ENCODE data around the gene SLC27A2.

SLC27A2 gene

GRCh38 chr15:50181201-50181968 is 611 bp upstream of the SLC27A2 start:
- Histone ChIP-seq H4K20me1 (ENCODE audit: insufficient read depth) (no peaks in the 10 kb centered on the region), H3K79me2 (ENCODE audit: insufficient read depth, low read depth) (no peaks in the 10 kb centered on the region), H3K27me3 (ENCODE audit: insufficient read depth, low read depth) (no peaks in the 10 kb centered on the region), H3K9ac (no peak overlapping the region), H3K36me3 (ENCODE audit: insufficient read depth) (no peaks in the 10 kb centered on the region), H3K4me1 (ENCODE audit: low read depth, poor library complexity, severe bottlenecking) (no peaks in the 10 kb centered on the region), H3K4me2 (no peak overlapping the region), H3K4me3 (IDR thresholded peaks at IDR 0.05; ENCODE audit: insufficient read depth, low read depth, low read length) (no peak overlapping the region), H3K27ac (no peak overlapping the region), H2AFZ (ENCODE audit: low read depth) (peak overlapping the region; percentile 47; the same call in 1 of the 2 replicates)
- no peak for TF ChIP-seq CTCF (conservative IDR thresholded peaks at IDR 0.05; ENCODE audit: low read depth, low read length)

- no peak overlapping the region for H3K9ac ChIP-seq
- no peaks in the 10 kb centered on the region for H3K4me1 ChIP-seq (ENCODE audit: low read depth, poor library complexity, severe bottlenecking)
- no peak for TF ChIP-seq CTCF (conservative IDR thresholded peaks at IDR 0.05; ENCODE audit: low read depth, low read length)
- H3K4me2 ChIP-seq: peak overlapping the region; percentile 51
- no peaks in the 10 kb centered on the region for H4K20me1 ChIP-seq (ENCODE audit: insufficient read depth)
- no peaks in the 10 kb centered on the region for H3K79me2 ChIP-seq (ENCODE audit: insufficient read depth, low read depth)
- H3K27me3 ChIP-seq (ENCODE audit: insufficient read depth, low read depth): no peaks in the 10 kb centered on the region
- H3K36me3 ChIP-seq (ENCODE audit: insufficient read depth): no peaks in the 10 kb centered on the region
- peak overlapping the region; percentile 47; the same call in 1 of the 2 replicates for H2AFZ ChIP-seq (ENCODE audit: low read depth)
- H3K4me3 ChIP-seq (IDR thresholded peaks at IDR 0.05; ENCODE audit: insufficient read depth, low read depth, low read length): no peak overlapping the region
- no peak overlapping the region for H3K27ac ChIP-seq
Observed at GRCh38 chr15:50182219-50183013, 420 bp downstream of the SLC27A2 start.

- Histone ChIP-seq H4K20me1 (ENCODE audit: insufficient read depth) (no peaks in the 10 kb centered on the region), H3K4me3 (IDR thresholded peaks at IDR 0.05; ENCODE audit: insufficient read depth, low read depth, low read length) (no peak overlapping the region), H3K79me2 (ENCODE audit: insufficient read depth, low read depth) (no peaks in the 10 kb centered on the region), H3K4me1 (ENCODE audit: low read depth, poor library complexity, severe bottlenecking) (no peaks in the 10 kb centered on the region), H3K4me2 (no peak overlapping the region), H3K27ac (no peak overlapping the region), H3K36me3 (ENCODE audit: insufficient read depth) (no peaks in the 10 kb centered on the region), H2AFZ (ENCODE audit: low read depth) (no peak overlapping the region), H3K27me3 (ENCODE audit: insufficient read depth, low read depth) (no peaks in the 10 kb centered on the region), H3K9ac (no peak overlapping the region)
- no peak for TF ChIP-seq CTCF (conservative IDR thresholded peaks at IDR 0.05; ENCODE audit: low read depth, low read length)
Observed at GRCh38 chr15:50183112-50183794, 1.3 kb downstream of the SLC27A2 start.

GRCh38 chr15:50184863-50185504 is 3.0 kb downstream of the SLC27A2 start:
- Histone ChIP-seq H3K4me3 (IDR thresholded peaks at IDR 0.05; ENCODE audit: insufficient read depth, low read depth, low read length) (no peak overlapping the region), H3K9ac (no peak overlapping the region), H2AFZ (ENCODE audit: low read depth) (no peak overlapping the region), H3K27me3 (ENCODE audit: insufficient read depth, low read depth) (no peaks in the 10 kb centered on the region), H3K79me2 (ENCODE audit: insufficient read depth, low read depth) (no peaks in the 10 kb centered on the region), H3K36me3 (ENCODE audit: insufficient read depth) (no peaks in the 10 kb centered on the region), H3K4me1 (ENCODE audit: low read depth, poor library complexity, severe bottlenecking) (no peaks in the 10 kb centered on the region), H3K4me2 (no peak overlapping the region), H4K20me1 (ENCODE audit: insufficient read depth) (no peaks in the 10 kb centered on the region), H3K27ac (no peak overlapping the region)
- no peak for TF ChIP-seq CTCF (conservative IDR thresholded peaks at IDR 0.05; ENCODE audit: low read depth, low read length)

Data from KMS-11 (cell line).